ENCODE results near the gene PTTG2. TPM values are rescaled to one million over a fixed set of nuclear protein-coding genes. Genes with fewer than 3 reads are reported as not detected.

Gene PTTG2
- total RNA-seq, 4 donors from 2014 or later: 2.1 TPM; not detected in 3

DNA sequence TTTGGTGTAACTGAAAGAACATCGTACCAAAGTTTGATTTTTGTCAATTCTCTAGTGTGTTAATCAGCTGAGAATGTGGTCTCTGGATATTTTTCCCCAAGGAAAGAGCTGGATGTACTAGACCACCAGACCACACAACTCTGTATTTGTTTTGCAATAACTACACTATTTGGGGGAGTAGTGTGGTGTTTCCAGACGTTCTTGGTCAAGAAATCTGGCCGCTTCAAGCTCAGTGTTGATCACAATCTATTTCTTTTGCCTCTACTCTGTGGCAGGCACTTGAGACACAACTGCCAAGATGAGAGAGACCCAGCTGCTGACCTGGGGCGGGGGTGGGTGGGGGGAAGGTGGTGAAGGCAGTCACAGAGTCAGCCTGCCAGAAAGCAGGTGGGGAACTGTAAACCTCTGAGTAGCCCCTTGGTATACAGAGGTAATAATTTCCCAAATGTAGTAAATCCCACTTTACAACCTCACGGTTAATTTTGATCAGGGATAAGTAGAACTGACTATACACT lies 30.6 kb downstream of the PTTG2 start:
- in situ Hi-C loops (cut with MboI; ENCODE audit: low sequenced_read_pairs in 4 of 4): no loop called here
- ATAC-seq: no peak
- intact Hi-C loops (cut with DNase I; ENCODE audit: low total_unique reads): no loop called here

DNA sequence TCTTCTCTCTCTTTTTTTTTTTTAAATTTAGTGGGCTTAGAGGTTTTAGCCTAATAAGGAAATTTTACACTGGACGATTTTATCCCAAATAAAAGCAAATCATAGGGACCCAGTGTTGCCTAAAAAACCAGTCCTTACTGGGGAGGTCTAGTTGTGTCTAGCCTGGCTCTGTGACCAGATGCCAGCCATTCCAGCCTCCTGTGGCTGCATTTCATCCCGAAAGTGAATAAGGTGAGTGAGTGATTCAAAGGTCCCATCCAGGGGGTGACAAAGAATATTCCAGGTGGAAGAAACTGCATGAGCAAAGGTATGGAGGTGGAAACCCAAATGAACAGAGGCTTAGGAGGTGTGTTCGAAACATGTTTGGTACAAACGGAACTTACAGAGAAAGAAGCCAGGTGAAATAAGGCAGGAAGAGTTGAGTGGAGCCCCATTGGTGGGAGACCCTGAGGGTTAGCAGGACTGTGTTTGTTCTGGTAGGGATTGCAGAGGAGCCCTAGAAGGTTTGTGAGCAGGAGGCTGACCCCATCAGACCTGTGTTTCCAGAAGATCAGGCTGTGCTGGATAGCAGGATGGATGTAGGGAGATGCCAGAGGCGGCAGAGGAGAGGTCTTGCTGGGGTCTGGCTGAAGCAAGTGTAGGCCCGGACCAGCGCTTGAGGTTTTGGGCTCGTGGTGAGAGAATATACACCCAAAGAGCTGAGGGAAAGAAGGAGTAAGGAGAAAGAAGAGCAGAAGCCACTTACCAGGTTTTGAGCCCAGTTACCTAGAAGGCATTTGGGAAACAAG lies 31.6 kb downstream of the PTTG2 start:
- DNase-seq: no peak
- peak overlapping the region; percentile 5 to 78 (median 67) for H3K27ac ChIP-seq
- H3K27me3 ChIP-seq: no peaks in the 10 kb centered on the region
- in situ Hi-C loops (cut with MboI; ENCODE audit: low sequenced_read_pairs in 4 of 4) (no loop called here), intact Hi-C loops (cut with DNase I; ENCODE audit: low total_unique reads) (no loop called here)
- H3K4me1 ChIP-seq: peaks cover 20 to 42% of the 10 kb centered on the region in 2 donors
- H3K4me3 ChIP-seq: no peak overlapping the region
- H3K36me3 ChIP-seq: no peaks in the 10 kb centered on the region
- no peak for ATAC-seq
- no peaks in the 10 kb centered on the region for H3K9me3 ChIP-seq
- TF ChIP-seq, protein P1, sequence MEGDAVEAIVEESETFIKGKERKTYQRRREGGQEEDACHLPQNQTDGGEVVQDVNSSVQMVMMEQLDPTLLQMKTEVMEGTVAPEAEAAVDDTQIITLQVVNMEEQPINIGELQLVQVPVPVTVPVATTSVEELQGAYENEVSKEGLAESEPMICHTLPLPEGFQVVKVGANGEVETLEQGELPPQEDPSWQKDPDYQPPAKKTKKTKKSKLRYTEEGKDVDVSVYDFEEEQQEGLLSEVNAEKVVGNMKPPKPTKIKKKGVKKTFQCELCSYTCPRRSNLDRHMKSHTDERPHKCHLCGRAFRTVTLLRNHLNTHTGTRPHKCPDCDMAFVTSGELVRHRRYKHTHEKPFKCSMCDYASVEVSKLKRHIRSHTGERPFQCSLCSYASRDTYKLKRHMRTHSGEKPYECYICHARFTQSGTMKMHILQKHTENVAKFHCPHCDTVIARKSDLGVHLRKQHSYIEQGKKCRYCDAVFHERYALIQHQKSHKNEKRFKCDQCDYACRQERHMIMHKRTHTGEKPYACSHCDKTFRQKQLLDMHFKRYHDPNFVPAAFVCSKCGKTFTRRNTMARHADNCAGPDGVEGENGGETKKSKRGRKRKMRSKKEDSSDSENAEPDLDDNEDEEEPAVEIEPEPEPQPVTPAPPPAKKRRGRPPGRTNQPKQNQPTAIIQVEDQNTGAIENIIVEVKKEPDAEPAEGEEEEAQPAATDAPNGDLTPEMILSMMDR (IDR thresholded peaks at IDR 0.05 in 4 of 5, conservative IDR thresholded peaks at IDR 0.05 in 1 of 5): no peak
- no peak for TF ChIP-seq POLR2A (IDR thresholded peaks at IDR 0.05)

More for the DNA sequence above, 30.6 kb downstream of the PTTG2 start:
- Histone ChIP-seq H3K36me3 (no peaks in the 10 kb centered on the region), H3K4me3 (no peak overlapping the region), H3K9me3 (no peaks in the 10 kb centered on the region), H3K27me3 (no peaks in the 10 kb centered on the region), H3K4me1 (peaks cover 21 to 31% of the 10 kb centered on the region in 2 donors), H3K27ac (peak overlapping the region; percentile 58 to 78 (median 67))
- DNase-seq: no peak
- TF ChIP-seq, protein P1 (IDR thresholded peaks at IDR 0.05 in 4 of 5, conservative IDR thresholded peaks at IDR 0.05 in 1 of 5): no peak
- TF ChIP-seq POLR2A (IDR thresholded peaks at IDR 0.05): no peak

DNA sequence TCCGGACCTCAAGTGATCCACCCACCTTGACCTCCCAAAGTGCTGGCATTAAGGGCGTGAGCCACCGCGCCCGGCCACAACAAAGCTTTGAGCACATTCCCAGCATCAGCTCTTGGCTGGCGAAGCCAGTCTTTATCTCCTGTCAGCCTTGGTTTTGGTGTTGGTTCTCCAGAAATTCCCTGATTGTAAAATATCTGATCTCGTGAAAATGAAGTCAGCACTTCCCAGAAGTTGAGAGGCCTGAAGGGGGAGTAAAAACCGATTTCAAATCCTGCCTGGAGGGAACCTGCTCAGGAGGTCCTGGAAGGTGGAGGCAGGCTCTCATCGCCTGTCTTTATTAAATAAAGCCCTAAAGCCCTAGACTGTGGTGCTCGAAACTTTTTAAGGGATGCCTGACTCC lies 33.6 kb downstream of the PTTG2 start:
- no peak for DNase-seq
- Histone ChIP-seq H3K9me3 (no peaks in the 10 kb centered on the region), H3K27ac (no peak overlapping the region), H3K27me3 (no peaks in the 10 kb centered on the region), H3K4me3 (no peak overlapping the region), H3K4me1 (peaks cover 23 to 45% of the 10 kb centered on the region in 2 donors), H3K36me3 (no peaks in the 10 kb centered on the region)
- TF ChIP-seq, protein P1 (IDR thresholded peaks at IDR 0.05 in 4 of 5, conservative IDR thresholded peaks at IDR 0.05 in 1 of 5): no peak
- no peak for TF ChIP-seq POLR2A (IDR thresholded peaks at IDR 0.05)
- in situ Hi-C loops (cut with MboI; ENCODE audit: low sequenced_read_pairs in 4 of 4): no loop called here
- no peak for ATAC-seq
- intact Hi-C loops (cut with DNase I; ENCODE audit: low total_unique reads): no loop called here

DNA sequence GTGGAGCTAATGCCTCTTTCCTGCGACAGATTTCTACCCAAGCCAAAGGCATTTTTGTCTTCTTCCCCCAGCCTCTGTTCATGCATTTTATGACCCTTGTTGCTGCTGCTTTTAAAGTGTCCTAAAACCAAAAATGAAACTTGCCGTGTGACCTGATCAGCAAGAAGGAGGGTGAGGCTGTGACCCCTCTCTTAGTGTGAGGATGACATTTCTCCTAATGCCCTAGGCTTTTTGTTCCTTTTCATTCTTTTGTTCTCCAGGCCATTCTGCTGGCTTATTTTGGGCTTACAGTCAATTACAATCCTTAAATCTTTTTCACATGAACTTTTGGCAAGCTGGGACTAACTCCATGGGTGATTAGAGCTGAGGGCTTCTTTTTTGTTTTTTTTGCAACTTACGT lies 34.4 kb downstream of the PTTG2 start:
- no peak for DNase-seq
- H3K4me1 ChIP-seq: peaks cover 22 to 38% of the 10 kb centered on the region in 2 donors
- intact Hi-C loops (cut with DNase I; ENCODE audit: low total_unique reads) (no loop called here), in situ Hi-C loops (cut with MboI; ENCODE audit: low sequenced_read_pairs in 4 of 4) (no loop called here)
- ATAC-seq: no peak
- TF ChIP-seq, protein P1 (IDR thresholded peaks at IDR 0.05 in 4 of 5, conservative IDR thresholded peaks at IDR 0.05 in 1 of 5): no peak
- TF ChIP-seq POLR2A (IDR thresholded peaks at IDR 0.05): no peak
- no peaks in the 10 kb centered on the region for H3K9me3 ChIP-seq
- H3K36me3 ChIP-seq: no peaks in the 10 kb centered on the region
- H3K27ac ChIP-seq: no peak overlapping the region
- H3K4me3 ChIP-seq: no peak overlapping the region
- no peaks in the 10 kb centered on the region for H3K27me3 ChIP-seq
